HK-2 (cell line): ENCODE measurements around the gene TRIM38.
"Not testable (repeated sequence)": the region's sequence is repeated elsewhere in the genome, so short reads cannot be mapped to it uniquely, and the experiment has no call there.

ENCODE experiments used
- DNase-seq: peaks from one replicate; pipeline ENCODE4 v3.0.0-alpha.2; 2018; ENCODE audit not compliant: unreplicated experiment

The TRIM38 gene, protein sequence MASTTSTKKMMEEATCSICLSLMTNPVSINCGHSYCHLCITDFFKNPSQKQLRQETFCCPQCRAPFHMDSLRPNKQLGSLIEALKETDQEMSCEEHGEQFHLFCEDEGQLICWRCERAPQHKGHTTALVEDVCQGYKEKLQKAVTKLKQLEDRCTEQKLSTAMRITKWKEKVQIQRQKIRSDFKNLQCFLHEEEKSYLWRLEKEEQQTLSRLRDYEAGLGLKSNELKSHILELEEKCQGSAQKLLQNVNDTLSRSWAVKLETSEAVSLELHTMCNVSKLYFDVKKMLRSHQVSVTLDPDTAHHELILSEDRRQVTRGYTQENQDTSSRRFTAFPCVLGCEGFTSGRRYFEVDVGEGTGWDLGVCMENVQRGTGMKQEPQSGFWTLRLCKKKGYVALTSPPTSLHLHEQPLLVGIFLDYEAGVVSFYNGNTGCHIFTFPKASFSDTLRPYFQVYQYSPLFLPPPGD

DNA sequence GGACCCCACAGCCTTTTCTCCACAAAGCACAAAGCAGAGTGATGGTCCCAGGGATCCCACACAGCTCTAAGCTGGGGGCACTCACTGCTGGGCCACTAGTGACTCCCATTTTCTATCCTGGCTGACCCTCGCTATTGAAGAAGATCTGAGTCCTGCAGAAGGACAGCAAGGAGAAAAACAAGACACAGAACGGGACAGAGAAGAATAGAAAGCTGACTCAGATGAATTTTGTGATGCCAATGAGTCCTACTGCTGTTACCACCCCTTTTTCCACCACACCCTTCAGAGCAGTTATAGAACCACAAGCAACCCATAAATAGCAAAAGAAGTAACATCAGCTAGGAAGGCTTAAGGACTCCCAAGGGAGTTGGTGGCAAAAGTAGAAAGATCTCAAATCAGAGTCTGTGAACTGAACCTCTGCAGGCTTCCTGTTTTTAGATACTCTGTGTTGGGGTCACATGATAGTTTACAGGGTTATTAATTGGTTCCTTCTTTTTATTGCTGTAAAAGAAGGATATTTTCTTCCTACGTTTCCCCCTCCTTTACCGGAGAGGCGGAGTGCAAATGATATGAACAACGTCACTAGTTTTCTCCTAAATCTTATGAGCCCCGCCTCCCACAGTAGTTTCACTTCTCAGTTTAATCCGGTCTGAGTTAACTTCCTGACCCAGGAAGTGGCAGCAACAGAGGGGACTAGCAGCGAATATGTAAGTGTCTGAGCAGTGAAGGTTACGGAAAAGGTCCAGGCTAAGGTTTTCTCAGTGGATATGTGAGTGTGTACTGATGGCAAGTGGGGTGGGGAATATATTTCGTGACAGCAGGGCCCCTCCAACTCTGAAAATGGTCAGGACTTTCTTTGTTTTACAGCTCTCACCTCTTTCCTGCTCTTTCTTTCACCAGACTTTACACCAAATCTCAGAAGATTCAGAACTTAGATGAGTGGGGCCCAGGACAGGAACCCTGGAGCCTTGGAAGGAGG is at the start of gene TRIM38:
TRIM38 (plus strand) TSS at position 654 of the 979 bp plus-strand sequence. CDS start 3,721 bp downstream, outside the sequence.
- DNase-seq, result peak; percentile 45

DNA sequence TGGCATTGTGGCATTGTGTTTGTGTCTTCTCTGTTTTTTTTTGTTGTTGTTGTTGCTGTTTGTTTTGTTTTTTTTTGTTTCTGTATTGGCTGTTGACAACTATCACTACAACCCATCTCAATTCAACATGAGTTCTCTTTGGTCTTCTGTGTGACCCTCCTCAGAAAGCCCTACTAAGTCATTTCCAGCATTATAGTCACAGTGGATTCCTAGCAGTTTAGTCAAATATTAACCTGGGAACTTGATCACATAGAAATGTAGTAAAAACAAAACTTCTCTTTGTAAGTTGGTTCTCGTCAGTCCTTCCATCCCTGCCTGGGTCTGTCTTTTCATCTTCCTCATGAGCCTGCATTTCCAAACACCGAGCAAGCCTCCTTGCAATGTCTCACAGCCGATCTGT is 48.9 kb upstream of the TRIM38 start:
- no peak for DNase-seq

DNA sequence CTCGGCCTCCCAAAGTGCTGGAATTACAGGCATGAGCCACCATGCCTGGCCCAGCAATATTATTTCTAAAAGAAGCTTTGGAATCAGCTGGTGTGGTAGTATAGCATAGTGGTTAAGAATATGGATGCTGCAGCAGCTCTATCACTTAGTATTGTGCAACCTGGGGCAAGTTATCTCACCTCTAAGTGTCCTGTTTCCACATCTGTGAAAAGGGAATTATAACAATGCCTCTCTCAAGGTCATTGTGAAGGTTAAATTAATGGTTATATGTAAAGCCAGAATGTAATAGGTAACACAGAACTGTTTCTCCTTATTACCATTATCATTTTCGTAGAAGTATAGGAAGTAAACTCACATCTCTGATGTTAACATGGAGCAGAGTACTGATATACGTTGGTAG is 46.3 kb upstream of the TRIM38 start:
- DNase-seq, result no peak

DNA sequence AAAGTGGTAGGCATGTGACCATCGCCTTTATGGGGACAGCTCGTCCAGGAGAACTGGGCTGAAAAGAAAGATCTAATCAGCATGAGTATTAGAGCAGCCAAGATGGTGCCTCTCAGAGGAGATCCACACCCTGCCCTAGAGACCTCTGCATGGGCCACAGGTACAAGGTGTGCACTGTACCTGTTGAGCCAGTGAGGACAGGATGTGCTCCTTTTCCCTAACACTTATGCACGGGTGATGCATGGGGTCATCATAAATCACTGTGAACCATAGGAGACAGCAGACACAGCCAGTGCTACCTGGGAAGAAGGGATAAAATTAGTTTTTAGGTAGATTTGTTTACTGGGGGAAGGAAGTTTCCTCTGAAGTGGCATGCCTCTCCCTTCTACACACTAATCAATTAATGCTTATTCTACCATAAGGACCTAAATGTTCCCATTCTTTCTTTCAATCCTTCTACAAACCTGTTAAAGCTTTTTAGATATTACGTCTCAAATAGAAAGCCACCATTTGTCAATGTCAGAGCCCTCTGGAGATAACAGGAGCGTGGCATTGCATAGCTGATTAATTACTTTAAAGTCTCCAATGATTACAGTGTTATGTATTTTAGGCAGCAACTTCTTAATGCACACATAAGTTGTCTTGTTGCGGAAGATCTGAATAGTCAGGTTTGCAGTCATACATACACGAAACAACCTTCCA is 45.7 kb upstream of the TRIM38 start:
- no peak for DNase-seq

DNA sequence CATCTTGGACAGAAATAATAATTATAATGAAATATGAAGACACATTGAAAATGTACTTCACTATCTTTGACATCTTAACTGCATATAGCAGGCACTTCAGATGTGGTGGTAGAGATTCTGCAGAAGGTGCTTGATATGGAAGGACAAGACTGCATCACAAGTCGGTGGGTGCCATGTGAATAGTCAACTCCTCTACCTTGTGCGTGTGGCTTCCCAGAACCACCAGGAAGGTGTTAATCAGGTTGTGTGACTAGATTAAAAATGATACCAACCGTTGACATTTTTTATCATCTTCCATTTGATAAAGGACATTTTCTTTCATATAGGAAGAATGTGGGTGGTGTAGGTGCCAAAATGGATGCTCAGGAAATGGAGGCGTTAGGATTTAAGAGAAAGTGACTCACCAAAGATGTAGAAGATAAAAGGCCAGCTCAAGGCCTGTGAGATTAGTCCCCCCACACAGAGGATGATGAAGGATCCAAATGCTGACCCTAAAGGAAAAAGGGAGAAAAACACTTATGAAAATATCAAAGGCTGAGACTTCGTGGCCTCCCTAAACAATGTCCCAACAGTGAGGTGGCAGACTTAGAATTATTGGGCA is 44.4 kb upstream of the TRIM38 start:
- DNase-seq, result no peak

DNA sequence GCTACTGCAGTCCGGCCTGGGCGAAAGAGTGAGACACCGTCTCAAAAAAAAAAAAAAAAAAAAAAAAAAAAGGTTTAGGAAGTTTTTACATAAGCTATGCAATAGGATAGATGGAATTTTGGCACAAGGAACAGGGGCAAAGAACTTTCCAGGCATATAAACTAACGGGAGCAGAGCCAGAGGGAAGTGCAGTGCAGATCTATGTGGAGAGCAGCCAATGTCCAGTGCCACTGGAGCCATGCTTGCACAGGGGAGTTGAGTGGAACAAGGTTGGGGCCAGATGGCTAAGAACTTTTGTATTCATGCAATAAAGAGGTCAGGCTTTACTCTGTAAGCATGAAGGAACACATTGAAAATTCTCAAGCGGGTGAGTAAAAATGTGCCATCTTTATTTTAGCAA is 42.9 kb upstream of the TRIM38 start:
- no peak for DNase-seq

DNA sequence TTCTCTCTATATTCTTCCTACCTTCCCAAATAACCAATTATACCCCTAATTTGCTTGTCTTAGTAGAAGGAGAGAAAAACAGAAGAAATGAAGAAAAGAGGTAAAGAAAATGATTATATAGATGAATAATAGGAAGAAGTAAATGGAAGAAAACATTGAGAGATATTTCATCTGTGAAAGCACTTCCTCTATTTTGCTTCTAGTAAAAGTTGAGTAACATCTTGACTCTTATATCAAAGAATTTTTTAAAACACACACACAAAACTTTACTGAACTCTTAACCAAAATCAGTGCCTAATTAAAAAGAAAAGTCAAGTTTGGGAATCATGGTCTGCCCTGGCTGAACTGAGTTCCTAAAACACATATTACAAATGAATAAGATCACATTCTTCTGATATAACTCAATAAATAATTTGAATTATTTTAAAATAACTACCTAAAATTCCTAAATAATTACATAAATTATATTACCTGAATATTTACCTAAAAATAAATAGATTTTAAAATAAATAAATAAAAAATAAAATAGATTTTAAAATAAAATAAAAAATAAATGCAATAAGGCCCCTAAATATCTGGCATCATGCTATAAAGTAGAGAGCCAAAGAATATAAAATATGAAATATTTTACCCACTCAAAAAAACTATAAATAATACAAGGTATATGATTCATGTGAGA is 40.9 kb upstream of the TRIM38 start:
- DNase-seq, result no peak

DNA sequence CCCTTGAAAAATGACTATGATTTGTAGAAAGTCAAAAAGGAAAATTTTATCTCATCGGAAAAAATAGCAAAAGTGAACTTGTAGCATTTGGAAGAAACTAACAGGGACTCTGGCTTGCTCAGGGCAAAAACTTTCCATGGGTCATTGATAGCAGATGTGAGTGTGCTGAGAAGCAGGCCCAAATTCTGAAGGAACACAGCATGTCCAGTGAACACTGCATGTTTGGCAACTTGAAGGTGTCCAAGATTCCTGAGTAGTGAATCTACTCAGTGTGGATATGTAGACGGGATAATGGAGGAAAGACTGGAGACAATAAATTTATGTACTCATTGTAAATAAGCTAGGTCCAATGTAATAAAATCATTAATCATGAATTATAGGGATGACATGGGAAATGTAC is 40.3 kb upstream of the TRIM38 start:
- DNase-seq, result no peak

DNA sequence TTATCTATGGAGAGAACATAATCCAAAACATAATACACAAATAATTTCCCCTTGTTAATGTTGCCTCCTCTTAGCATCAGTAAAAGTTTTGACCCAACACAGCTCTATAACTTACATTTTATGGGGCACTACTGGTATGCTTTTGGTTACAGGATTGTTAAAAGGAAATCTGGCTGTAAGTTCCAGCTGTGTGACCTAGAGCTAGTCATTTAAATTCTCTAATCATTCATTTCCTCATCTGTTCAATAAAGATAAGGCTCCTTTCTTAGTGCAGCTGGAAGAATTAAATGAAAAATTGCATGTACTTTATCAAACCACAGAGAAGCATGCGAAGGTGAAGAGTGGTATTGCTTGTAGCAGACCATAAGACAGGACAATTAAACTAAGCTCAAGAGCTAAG is 36.7 kb upstream of the TRIM38 start:
- DNase-seq, result no peak

DNA sequence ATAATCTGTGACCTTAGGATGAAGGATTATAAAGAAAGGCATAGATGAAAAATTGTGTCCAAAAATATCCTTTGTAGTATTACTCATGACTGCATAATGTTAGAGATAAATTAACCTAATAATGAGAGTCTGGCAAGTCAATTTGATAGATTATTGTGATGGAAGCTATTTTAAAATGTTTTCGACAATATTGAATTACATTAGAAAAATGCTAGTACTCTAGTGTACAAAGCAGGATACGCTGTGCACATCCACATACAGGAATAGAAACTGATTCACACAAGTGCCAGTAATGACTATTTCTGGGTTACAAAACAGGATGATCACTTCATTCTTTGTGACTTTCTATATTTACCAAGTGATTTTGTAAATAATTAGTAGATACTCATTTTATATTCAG is 35.4 kb upstream of the TRIM38 start:
- no peak for DNase-seq

DNA sequence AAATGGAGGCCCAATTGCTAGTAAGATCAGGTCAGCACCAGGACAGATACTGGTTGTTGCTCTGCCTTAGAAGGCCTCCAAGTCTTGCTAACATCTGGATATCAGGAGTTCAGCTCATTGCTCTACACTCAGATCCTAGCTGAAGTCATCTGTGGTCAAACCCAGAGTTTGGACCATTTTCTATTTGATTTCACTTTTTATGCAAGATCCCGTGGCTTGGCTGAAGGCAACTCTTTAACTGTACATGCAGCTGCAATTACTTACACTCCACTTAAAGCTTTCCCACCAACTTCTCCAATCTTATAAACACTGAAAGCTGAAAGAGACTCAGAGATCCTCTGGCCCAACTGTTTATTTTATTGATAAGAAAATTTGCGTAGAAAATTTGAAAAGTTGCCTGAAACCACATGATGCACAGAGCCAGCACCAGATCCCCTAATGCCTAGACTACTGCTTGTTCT is 34.8 kb upstream of the TRIM38 start:
- DNase-seq, result no peak

DNA sequence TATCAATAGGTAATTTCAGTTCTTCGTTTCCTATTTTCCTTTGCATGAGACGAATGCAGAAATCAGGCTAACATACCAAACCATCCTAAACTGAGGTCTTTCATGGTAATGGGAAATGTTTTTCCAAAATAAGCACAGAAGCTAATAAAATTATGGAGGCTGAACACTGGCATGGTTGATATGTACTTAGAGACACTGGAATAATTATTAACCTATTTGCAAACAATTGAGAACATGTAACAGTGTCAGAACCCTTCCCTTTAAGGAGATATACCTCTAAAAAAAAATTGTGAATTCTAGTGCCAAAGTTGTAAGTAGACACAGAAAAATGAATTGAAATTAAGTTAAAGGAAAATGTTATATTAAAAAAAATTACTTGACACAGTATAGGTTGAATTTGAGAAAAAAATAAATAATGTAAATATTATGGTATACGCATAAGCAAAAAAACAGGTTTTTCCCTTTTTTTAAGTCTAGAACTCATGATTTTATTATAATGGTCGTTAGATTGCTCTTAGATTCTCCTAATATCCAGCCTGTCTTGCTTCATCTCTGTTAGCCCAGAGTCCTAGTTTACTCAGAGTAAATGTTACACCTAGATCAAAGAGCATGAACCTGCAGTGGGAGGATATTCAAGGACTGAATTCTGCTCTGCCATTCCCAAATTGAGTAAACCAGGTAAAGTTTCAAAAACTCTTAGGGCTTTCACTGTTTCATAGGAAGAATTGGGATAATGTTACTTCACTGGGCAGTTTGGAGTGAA is 33.9 kb upstream of the TRIM38 start:
- no peak for DNase-seq

DNA sequence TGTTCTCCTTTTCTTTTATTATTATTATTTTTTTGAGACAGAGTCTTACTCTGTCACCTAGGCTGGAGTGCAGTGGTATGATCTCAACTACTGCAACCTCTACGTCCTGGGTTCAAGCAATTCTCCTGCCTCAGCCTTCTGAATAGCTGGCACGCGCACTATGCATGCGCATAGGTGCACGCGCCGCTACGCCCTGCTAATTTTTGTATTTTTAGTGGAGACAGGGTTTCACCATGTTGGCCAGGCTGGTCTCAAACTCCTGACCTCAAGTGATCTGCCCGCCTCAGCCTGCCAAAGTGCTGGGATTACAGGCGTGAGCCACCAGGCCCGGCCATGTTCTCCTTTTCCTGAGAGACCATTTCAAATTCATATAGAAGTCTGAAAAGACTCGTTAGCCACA is 32.8 kb upstream of the TRIM38 start:
- DNase-seq, result not testable (repeated sequence)

DNA sequence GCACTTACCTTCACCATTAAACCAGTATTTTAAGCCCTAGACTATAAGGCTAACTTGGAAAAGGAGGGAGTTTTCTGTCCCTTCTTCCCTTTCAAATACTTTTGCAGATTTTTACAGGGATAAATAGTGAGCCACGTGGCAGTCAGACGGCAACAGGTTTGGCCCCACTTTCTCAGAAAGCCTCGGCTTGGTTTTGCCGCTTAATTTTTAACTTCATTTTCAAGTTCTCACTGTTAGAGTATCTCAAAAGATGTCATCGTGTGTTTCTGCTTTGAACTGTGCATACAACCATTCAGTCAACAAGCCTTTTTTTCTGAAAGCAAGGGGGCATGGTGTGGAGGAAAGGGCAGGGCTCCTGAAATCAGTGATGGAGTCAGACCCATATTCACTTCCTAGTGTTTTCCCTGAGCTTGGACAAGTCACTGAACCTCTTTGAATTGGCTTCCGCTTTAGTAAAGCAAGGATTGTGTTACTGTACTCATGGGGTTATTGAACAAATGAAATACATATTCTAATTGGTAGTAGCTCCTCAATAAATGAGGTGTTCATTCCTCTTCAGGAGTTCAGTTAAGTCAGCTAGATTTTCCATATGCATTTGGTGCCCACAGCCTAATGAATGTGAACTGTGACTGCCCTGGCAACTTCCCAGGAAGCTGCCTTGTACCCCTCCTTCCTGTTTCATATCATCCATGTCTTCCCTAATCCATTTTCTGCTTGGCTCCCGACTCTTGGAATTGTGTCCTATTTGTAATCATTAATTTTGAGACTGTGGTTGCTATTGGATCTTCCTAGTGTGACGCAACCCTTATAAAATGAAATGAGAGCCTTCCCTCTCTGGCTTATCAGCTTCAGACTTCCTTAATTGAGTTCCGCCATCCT is 31.8 kb upstream of the TRIM38 start, which contains the start of gene SLC17A2:
SLC17A2 (minus strand) TSS at position 160 of the 879 bp plus-strand sequence. CDS start 4,895 bp downstream, outside the sequence.
- no peak for DNase-seq

DNA sequence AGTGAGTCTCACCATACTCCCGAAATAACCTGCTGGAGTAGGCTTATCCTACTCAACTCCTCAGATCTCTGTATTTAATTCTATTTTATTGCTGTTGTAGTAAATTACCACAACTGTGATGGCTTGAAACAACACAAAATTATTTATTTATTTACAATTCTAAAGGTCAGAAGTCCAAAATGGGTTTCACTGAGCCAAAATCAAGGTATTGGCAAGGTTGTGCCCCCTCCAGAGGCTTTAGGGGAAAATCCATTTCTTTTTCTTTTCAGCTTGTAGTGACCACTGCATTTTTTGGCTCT is 31.2 kb upstream of the TRIM38 start:
- DNase-seq, result no peak

DNA sequence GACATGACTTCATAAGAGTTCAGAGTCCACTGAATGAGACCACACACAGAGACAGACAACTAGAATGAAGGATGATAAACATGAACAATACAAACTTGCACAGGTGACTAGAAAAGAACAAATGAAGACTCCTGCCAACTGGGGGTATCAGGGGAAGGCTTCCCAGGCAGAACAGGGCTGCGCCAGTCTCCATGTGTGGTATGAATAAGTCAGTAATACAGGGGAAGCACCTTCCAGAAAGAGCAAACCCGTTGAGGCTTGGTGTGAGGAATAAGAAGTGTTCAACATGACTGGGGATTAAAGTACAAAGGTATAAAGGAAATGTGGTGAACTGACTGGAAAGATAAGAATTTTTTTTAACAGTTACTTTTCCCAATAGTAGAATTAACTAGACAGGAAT is 28.4 kb upstream of the TRIM38 start:
- no peak for DNase-seq

DNA sequence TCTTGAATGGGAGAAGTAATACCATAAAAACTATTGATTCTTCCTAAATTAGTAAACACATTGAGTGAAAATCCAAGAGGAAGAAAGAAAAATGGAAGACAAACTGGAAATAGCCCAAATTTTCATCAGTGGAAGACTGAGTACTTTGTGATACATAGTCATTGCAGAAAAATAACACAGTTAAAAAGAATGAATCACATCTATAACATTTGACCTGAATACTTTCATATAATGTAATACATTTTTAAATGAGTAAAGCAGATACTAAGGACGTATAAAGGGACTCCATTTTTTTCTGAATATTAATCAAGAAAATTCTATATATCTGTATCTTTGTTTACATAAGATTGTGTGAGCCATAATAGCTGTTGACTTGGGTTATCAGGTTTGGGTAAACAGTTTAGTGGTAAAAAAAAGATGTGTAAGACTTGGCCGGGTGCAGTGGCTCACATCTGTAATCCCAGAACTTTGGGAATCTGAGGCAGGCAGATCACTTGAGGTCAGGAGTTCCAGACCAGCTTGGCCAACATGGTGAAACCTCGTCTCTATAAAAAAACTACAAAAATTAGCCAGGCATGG is 27.8 kb upstream of the TRIM38 start:
- no peak for DNase-seq

DNA sequence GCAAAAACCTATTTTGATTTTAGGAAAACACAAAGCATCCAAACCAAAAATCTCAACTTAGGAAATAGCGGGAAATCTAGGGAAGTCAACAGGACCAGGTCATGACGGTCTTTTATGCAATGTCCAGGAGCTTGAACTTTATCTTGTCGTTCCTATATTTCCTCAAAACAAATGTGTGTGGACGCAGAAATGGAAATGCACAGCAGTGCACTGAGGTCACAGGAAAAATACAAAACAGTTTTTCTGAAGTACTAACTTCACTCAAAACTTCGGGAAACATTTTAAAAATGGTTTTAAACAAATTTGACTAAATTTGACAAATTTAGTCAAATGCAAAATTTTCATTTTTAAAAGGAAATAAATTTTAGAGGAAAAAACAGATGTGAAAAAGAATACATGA is 26.6 kb upstream of the TRIM38 start:
- DNase-seq, result no peak

DNA sequence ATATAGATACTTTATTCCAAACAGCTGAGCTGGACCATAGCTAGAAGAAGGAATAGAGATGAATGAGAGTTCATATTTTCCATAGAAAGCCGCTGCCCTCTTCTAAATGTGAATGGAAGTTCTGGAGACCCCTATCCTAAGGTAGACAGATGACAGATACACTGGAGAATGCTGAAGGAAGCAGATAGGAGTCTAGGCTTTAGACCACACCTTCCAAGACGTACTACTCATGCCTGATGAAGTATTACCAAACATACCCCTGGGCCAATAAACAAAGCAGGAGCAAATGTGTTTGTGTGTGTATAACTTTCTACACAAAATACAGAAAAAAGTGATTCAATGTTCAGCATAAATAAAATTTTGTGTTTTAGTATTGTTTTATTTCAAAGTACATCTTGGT is 23.0 kb upstream of the TRIM38 start:
- no peak for DNase-seq
